ENCODE measurements around the gene TRPM7.
"Not testable (repeated sequence)": the region's sequence is repeated elsewhere in the genome, so short reads cannot be mapped to it uniquely, and the experiment has no call there.

TRPM7 gene

DNA sequence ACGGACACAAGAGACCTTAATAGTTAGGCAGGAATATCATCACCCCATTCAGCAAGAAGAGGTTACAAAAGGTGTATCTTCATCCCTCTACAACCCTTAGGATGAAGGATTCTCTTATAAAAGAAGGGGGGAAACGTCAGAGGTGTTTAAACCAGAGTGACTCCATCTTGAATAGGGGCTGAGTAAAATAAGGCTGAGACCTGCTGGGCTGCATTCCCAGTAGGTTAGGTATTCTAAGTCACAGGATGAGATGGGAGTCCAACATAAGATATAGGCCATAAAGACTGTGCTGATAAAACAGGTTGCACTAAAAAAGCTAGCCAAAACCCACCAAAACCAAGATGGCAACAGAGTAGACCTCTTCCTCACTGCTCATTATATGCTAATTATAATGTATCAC is 16.5 kb downstream of the TRPM7 start:
- no peak for DNase-seq (ENCODE audit: low spot score)

DNA sequence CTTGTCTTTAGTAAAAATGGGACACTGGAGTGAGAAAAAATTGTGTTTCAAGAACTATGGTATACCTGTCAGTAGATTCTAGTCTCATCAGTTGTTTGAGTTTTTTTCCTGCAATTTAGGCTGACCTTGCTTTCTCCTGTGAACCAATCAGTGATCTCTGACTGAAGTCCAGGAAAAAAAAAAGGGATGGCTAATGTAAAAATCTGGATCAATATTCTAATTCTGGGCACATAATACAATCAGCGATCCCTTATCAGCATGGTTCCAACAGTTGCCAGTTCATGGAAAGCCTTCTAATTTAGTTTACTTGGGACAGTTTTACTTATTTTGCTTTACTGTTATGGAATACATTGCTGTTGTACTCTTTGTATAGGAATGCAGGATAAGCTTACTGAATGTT is 17.0 kb downstream of the TRPM7 start:
- no peak for DNase-seq (ENCODE audit: low spot score)

GRCh38 chr15:50665938-50666337 is 20.7 kb downstream of the TRPM7 start:
- no peak for DNase-seq (ENCODE audit: low spot score)

GRCh38 chr15:50655555-50655954 is 31.0 kb downstream of the TRPM7 start:
- no peak for DNase-seq (ENCODE audit: low spot score)

GRCh38 chr15:50653156-50653743 is 33.3 kb downstream of the TRPM7 start:
- no peak for DNase-seq (ENCODE audit: low spot score)

GRCh38 chr15:50652671-50653070 is 33.9 kb downstream of the TRPM7 start:
- no peak for DNase-seq (ENCODE audit: low spot score)

DNA sequence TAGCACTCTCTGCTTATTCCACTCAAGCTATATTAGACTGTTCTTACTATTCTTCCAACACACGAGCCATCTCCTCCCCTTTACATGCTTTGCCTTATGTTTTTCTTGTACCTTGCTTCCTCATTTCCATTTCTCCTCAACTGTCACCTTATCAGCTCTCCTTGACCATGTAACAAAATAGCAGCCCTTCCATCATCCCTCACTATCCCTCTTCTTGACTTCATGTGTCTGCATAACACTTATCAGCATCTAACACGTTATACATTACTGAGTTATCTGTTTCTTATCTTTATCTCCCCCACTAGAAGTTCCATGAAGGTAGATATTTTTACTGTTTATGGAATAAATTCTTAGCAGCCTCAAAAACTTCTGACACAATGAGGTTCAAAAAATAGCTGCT is 45.3 kb downstream of the TRPM7 start:
- no peak for DNase-seq (ENCODE audit: low spot score)

GRCh38 chr15:50636146-50636545 is 50.5 kb downstream of the TRPM7 start:
- no peak for DNase-seq (ENCODE audit: low spot score)

DNA sequence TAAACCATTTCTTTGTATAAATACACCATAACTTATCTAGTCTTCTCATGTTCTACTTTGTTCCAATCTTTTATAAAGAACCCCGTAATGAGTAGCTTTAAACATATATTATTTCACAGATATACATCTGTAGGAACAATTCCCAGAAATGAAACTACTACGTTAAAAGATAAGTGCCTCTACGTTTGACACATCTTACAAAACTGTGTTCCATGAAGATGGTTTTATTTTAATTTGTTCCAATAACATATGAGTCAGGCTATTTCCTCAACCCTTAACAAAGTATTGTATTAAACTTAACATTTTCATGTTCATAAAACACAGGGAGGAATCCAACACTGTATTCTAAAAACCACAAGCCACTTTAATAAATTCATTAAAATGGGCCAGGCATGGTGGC is 52.9 kb downstream of the TRPM7 start:
- DNase-seq (ENCODE audit: low spot score) = no peak

DNA sequence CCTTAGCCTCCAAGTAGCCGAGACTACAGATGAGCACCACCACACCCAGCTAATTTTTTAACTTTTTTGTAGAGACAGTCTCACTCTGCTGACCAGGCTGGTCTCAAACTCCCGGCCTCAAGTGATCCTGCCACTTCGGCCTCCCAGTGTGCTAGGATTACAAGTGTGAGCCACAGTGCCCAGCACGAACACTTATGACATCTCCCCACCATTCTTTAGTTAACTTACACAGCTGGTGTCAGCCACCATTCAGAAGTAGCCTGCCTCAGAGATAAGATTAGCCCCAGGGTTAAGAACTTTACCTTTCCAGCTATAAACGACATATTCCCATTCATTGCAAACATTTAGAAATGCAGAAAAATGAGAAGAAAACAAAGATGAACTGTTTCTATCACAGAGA is 58.2 kb downstream of the TRPM7 start:
- no peak for DNase-seq (ENCODE audit: low spot score)

- peak; percentile 6 for DNase-seq (ENCODE audit: low spot score)
Observed at GRCh38 chr15:50627351-50628055, 59.1 kb downstream of the TRPM7 start.

DNA sequence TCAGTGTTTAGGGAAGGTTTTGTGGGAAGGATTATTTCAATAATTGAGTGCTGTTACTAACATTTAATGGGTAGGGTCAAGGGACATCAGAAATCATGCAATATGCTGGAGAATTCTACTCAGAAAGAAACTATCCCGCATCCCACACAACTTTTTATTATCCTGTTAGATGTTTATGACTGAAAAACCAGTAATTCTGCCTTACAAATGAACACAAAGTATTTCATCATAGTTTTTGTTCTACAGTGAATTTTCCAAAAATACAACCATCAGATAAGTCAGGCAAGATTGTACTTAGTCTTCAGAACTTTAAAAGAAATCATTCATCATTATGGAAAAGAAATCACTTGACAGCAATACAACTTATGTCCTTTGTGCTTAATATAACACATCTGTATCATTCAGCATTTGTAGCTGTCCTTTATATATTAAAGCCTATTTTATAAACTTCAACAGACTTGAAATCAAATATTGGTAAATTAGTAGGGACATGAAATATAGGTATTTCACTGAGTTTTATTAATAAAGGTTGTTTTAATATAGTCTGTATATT is 61.9 kb downstream of the TRPM7 start:
- DNase-seq (ENCODE audit: low spot score) = no peak

DNA sequence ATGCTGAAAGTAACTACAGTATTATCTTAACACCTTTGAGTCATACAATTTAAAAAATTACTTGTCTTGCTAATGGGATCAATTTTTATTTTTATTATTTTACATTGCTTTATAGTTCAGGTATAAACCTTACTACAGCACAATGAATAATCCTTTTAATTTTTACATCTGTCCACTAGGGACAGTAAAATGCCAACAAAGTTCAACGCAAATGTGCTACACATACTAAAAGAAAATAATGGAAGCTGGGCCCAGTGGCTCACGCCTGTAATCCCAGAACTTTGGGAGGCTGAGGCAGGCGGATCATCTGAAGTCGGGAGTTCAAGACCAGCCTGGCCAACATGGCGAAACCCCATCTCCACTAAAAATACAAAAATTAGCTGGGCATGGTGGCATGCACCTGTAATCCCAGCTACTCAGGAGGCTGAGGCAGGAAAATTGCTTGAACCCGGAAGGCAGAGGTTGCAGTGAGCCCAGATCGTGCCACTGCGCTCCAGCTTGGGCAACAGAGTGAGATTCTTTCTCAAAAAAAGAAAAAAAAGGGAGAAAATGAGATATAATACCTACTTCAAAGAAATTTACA is 64.1 kb downstream of the TRPM7 start:
- DNase-seq (ENCODE audit: low spot score) = peak; percentile 27

- DNase-seq (ENCODE audit: low spot score) = not testable (repeated sequence)
Observed at GRCh38 chr15:50616960-50617359, 69.6 kb downstream of the TRPM7 start.

DNA sequence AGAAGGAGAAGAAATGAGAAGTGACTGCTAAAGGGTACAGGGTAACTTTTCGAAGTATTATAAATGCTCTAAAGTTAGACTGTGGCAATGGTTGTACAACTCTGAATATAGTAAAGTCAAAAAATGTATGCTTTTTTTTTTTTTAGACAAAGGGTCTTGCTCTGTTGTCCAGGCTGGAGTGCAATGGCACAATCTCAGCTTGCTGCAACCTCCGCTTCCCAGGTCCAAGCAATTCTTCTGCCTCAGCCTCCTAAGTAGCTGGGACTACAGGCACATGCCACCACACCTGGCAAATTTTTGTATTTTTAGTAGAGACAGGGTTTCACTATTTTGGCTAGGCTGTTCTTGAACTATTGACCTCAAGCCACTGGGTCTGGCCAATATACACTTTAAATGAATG is 70.0 kb downstream of the TRPM7 start:
- DNase-seq (ENCODE audit: low spot score) = not testable (repeated sequence)

GRCh38 chr15:50613600-50613999 is 73.0 kb downstream of the TRPM7 start:
- DNase-seq (ENCODE audit: low spot score) = no peak

- no peak for DNase-seq (ENCODE audit: low spot score)
Observed at GRCh38 chr15:50607129-50607528, 79.5 kb downstream of the TRPM7 start.

- no peak for DNase-seq (ENCODE audit: low spot score)
Observed at GRCh38 chr15:50605462-50605861, 81.1 kb downstream of the TRPM7 start.

DNA sequence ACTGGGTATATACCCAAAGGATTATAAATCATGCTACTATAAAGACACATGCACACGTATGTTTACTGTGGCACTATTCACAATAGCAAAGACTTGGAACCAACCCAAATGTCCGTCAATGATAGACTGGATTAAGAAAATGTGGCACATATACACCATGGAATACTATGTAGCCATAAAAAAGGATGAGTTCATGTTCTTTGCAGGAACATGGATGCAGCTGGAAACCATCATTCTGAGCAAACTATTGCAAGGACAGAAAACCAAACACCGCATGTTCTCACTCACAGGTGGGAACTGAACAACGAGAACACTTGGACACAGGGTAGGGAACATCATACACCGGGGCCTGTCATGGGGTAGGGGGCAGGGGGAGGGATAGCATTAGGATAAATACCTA is 84.6 kb downstream of the TRPM7 start:
- not testable (repeated sequence) for DNase-seq (ENCODE audit: low spot score)

DNA sequence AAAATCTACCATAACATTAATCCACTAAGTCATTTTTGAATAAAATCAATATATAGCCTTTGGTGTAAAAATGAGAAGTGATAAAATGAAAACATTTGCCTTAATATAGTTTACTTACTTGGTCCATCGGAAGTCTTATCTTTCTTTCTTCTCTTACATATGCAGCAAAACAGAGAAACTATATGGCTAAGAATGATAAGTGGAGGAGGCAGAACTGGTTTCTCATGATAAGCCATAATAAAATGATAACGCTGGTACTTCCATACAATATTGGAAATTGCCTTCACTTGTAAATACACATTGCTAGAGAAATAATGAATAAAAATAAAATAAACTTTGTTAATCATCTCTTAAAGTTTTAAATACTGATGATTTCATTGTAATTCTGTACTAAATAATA is 92.3 kb downstream of the TRPM7 start:
- no peak for DNase-seq (ENCODE audit: low spot score)

GRCh38 chr15:50593761-50594160 is 92.8 kb downstream of the TRPM7 start:
- DNase-seq (ENCODE audit: low spot score) = no peak

DNA sequence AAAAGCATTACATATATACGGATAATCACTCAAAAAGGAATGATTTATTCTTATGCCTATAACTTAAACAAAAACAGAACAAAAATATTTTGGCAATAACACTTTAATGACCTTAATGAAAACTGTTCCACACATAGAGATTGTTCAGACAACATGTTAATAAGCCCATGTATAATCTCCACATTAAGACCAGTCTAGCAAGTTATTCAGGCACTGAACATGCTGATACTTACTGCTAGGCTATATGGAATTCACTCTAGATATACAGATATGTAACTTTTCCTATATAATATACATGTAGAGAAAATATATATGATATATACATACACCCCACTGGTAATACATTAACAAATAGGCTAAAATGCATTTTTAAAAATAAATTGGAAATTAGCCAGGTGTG is 96.3 kb downstream of the TRPM7 start:
- no peak for DNase-seq (ENCODE audit: low spot score)

DNA sequence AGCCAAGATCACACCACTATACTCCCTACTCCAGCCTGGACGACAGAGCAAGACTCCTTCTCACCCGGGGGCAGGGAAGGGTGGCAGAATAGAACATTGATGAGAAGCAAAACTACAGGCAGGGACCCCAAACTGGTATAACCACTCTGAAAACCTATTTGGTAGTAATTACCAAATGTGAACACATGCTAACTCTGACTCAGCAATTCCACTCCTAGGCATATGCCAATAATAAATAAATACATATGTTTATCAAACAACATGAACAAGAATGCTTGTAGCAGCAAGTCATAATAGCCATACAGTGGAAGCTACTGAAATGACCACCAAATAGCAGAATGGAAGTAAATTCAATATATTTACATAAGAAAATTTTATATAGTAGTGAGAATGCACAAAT is 109.1 kb downstream of the TRPM7 start:
- no peak for DNase-seq (ENCODE audit: low spot score)

All from kidney tubule cell (primary cell).